Activated T-helper 17 cell treated with anti-CD3 and anti-CD28 coated beads, Interleukin-2, amount 50 U/mL, for 72 hours (primary cell): Measurements from ENCODE around the gene UMPS. TPM values are rescaled to one million over a fixed set of nuclear protein-coding genes. Genes with fewer than 3 reads are reported as not detected.

Experiments
- ATAC-seq: fragments of 150-1000 bp; cut with Tn5 transposase; replicated peaks from 2 replicates; pipeline ENCODE4 v1.10.0; 2021; ENCODE audit warnings: mild to moderate bottlenecking, moderate library complexity
- H3K27ac Mint-ChIP-seq: one replicate; pipeline ENCODE4 v1.8.0; 2022; ENCODE audit warnings: mixed read lengths
- H3K27me3 Mint-ChIP-seq: one replicate; pipeline ENCODE4 v1.8.0; 2022; ENCODE audit warnings: mixed read lengths
- H3K36me3 Mint-ChIP-seq: one replicate; pipeline ENCODE4 v1.8.0; 2022; ENCODE audit warnings: low read depth, mild to moderate bottlenecking, mixed read lengths
- H3K4me1 Mint-ChIP-seq: one replicate; pipeline ENCODE4 v1.8.0; 2022; ENCODE audit warnings: mixed read lengths
- H3K4me3 Mint-ChIP-seq: one replicate; pipeline ENCODE4 v1.8.0; 2022; ENCODE audit warnings: mild to moderate bottlenecking, mixed read lengths
- H3K9me3 Mint-ChIP-seq: one replicate; pipeline ENCODE4 v1.8.0; 2022; ENCODE audit warnings: mixed read lengths
- total RNA-seq, 2 donors: library from RNA; stranded (reverse); gene quantifications; one replicate each; pipeline ENCODE4 v1.2.3, GENCODE V29; 2022

The UMPS gene
- total RNA-seq, 2 donors from 2014 or later = 29.2 to 55.0 TPM

DNA sequence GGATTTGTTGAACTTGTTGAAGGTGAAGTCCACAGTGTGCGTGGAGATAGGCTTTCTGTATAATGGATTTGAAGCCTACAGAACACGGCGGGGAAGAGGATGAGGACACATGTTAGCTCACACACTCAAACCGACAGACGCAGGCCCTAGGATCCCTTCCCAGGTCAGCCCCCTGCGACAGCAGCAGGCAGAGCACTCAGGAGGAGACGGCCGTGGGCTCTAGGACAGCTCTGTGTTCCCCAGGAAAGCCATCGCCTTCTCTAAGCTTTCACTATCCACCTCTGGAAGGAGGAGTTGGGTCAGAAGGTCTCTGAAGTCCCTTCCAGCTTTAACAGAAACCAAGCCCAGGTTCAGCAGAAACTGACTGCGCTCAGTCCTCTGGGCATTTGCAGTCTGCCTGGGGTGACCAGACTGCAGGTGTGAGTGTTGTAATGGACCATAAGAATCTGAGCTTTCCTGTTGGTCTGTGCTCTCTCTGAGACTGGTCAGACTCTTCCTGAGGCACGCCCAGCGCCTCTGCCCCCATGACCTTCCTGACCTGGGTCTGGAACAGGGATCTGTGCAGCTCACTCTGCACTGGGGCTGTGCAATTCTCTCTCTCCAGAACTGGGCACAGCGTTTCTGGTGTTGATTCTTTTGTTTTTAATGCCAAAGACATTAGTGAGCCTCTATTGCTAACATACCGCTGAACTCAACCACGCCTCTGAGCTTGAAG lies 33.5 kb downstream of the UMPS start:
- Mint-ChIP-seq H3K27ac (no peak overlapping the region), H3K36me3 (no peaks in the 10 kb centered on the region), H3K4me1 (no peaks in the 10 kb centered on the region), H3K9me3 (no peaks in the 10 kb centered on the region), H3K27me3 (no peaks in the 10 kb centered on the region), H3K4me3 (no peak overlapping the region)
- ATAC-seq = no peak

DNA sequence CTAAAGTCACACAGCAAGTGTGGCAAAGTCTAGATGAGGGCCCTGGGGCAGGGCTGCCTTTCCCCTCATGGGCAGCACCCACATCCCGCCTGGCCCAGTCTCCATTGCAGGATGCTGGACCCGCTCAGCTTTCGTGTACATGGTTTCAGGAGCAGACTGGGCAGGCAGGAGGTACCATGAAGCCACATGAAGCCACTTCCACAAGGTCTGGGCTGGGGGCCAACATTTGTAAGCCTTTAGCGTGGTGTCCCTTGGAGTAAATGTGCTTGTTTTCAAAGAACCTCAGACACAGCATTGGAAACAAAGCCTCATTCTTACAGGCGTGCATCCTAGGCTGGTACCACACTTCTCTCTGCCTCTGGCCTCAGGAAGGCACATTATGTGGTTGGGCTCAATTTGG lies 34.5 kb downstream of the UMPS start:
- Mint-ChIP-seq H3K9me3 (no peaks in the 10 kb centered on the region), H3K4me3 (no peak overlapping the region)

DNA sequence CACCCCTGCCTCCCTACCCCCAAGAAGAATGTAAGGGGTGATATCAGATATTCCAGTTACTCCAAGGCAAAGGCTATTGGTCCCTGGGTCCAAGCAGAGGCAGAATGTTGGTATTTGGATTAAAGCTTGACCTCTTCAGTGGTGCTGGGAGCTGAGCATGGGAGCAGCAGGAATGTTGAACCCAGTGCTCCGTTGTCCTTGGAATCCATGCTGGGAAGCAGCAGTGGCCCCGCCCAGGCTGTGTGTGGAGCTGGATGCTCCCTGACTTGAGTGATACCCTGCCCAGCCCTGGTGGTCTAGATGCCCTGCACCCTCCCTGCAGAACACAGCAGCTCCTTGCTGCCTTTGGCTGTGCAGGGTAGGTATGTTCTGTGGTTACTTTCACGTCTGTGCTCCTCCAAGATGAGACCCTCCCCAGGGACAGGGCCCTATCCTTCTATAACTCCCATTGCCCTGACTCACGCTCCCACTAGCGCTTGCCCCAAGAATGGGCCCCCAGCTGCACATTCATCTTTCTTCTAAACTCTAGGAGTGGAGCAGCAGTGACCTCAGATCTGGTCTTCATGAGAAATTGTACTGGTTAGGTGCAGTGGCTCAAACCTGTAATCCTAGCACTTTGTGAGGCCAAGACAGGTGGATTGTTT lies 35.1 kb downstream of the UMPS start:
- Mint-ChIP-seq H3K27me3 (no peaks in the 10 kb centered on the region), H3K4me3 (no peak overlapping the region), H3K27ac (no peak overlapping the region), H3K4me1 (no peaks in the 10 kb centered on the region), H3K9me3 (no peaks in the 10 kb centered on the region), H3K36me3 (no peaks in the 10 kb centered on the region)
- ATAC-seq = no peak

More for the DNA sequence above, 34.5 kb downstream of the UMPS start:
- ATAC-seq = no peak
- Mint-ChIP-seq H3K36me3 (no peaks in the 10 kb centered on the region), H3K27ac (no peak overlapping the region), H3K4me1 (no peaks in the 10 kb centered on the region), H3K27me3 (no peaks in the 10 kb centered on the region)

DNA sequence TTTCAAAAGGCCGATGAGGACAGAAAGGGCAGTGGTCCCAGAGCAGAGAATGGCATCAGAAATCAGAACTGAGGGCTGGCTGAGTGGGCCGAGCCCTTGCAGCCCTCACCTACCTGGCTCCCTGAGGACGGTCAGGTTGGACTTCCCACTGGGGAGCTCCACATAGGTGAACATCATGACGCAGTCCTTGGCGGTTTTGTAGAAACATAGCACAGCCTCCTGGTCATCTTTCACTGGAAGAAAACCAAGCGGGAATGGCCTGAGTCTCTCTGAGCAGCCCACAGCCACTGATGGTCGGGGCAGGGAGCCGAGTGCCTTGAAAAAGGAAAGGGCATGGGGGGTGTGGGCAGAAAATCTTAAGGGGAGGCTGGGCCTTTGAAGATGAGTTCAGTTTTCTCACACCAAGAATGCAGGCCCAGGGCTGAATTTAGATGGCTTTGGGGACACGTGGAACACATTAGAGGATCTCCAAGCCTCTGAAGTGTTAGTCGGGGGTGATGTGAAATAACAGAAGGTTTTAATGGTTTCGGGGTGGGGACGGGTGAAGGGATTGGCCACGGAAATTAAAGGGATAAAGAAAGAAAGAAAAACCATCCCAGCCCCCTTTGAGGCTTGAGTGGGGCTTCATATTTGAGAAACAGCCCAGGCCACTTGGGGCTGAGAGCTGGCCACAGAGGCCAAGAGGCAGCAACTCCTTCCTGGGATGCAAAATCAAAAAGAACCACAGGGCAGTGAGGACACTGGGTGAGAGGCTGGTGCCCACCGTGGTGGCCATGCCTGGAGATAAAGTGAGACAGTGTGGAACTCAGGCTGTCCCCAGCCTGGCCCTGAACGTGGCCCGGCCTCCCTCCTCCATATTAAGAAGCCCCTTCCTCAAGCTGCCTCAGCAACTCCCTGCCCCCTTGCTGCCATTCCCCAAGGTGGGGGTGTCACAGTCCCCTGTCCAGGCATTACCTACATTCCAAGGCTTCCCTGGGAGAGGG lies 36.2 kb downstream of the UMPS start:
- Mint-ChIP-seq H3K36me3 (no peaks in the 10 kb centered on the region), H3K27me3 (no peaks in the 10 kb centered on the region), H3K4me1 (no peaks in the 10 kb centered on the region), H3K27ac (no peak overlapping the region), H3K4me3 (no peak overlapping the region), H3K9me3 (no peaks in the 10 kb centered on the region)
- no peak for ATAC-seq

DNA sequence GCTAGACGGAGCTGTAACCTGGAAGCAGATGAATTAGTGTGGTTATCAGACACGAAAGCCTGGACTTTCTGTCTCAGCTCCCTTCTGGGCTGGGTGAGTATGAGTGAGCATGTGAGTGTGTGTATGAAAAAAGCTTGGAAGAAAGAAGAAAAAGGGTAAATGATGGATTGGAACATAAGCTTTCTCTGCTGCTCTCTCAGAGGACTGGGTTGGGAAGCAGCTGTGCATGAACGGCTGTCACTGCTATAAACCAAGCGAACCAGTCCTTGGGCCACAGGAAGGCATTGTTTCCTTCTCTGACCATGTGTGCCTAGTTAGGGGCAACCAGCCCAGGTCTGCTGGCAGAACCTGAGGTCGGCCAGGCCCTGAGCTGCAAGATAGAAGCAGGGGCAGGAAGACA lies 37.0 kb downstream of the UMPS start:
- no peak for ATAC-seq
- Mint-ChIP-seq H3K9me3 (no peaks in the 10 kb centered on the region), H3K4me3 (no peak overlapping the region), H3K4me1 (no peaks in the 10 kb centered on the region), H3K27ac (no peak overlapping the region), H3K27me3 (peaks cover 5% of the 10 kb centered on the region), H3K36me3 (no peaks in the 10 kb centered on the region)

DNA sequence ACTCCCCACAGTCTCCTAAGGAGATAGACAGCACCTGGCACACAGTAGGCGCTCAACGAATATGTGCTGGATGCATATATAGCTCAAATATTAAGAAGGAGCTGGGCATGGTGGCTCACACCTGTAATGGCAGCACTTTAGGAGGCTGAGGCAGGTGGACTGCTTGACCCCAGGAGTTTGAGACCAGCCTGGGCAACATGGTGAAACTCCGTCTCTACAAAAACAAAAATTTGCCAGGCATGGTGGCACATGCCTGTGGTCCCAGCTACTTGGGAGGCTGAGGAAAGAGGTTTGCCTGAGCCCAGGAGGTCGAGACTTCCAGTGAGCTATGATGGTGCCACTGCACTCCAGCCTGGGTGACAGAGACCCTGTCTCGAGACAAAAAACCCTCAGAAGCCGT lies 37.4 kb downstream of the UMPS start:
- peaks cover 9% of the 10 kb centered on the region for H3K27me3 Mint-ChIP-seq
- no peak overlapping the region for H3K4me3 Mint-ChIP-seq
- ATAC-seq = no peak
- H3K9me3 Mint-ChIP-seq = no peaks in the 10 kb centered on the region
- H3K27ac Mint-ChIP-seq = no peak overlapping the region
- no peaks in the 10 kb centered on the region for H3K4me1 Mint-ChIP-seq
- no peaks in the 10 kb centered on the region for H3K36me3 Mint-ChIP-seq

DNA sequence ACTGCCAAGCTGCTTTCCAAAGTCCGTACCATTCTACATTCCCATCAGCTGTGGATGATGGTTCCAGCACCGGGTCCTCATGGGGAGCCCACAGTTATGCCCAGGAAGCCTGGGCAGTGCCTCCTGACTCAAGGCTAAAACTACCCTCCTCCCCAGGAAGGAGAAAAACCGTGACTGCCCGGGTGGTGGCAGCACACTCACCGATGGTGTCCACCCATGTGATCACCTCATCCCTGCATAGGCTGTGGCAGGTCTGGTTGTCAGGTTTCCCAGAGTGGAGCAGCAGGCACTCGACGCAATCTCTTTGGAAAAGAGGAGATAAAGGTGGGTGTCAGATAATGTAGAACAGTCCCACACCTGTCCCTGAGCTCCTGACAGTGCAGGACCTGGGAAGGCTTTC lies 38.6 kb downstream of the UMPS start:
- Mint-ChIP-seq H3K4me1 (no peaks in the 10 kb centered on the region), H3K27me3 (peaks cover 10% of the 10 kb centered on the region), H3K27ac (no peak overlapping the region), H3K4me3 (no peak overlapping the region), H3K9me3 (no peaks in the 10 kb centered on the region), H3K36me3 (no peaks in the 10 kb centered on the region)
- peak; percentile 45 for ATAC-seq

DNA sequence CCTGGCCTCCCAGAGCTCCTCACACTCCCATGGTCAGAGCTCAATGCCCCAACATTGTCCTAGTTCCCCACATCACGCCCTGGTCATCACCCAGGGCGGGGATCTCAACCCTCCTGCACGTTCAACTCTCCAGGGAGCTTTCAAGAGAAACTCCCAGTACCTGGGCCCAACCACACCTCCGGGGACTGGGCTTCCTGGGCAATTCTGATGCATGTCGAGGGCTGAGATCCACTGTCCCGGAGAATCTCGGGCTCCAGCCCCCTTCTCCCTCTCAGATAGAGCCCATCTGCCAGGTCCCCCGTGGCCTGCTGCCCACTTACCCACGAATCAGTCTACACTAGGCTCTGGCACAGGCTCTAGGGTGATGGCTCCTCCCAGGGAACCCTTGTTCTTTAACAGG lies 39.2 kb downstream of the UMPS start:
- no peaks in the 10 kb centered on the region for H3K9me3 Mint-ChIP-seq
- H3K27ac Mint-ChIP-seq = no peak overlapping the region
- no peak overlapping the region for H3K4me3 Mint-ChIP-seq
- H3K36me3 Mint-ChIP-seq = no peaks in the 10 kb centered on the region
- ATAC-seq = no peak
- H3K27me3 Mint-ChIP-seq = peaks cover 15% of the 10 kb centered on the region
- no peaks in the 10 kb centered on the region for H3K4me1 Mint-ChIP-seq

DNA sequence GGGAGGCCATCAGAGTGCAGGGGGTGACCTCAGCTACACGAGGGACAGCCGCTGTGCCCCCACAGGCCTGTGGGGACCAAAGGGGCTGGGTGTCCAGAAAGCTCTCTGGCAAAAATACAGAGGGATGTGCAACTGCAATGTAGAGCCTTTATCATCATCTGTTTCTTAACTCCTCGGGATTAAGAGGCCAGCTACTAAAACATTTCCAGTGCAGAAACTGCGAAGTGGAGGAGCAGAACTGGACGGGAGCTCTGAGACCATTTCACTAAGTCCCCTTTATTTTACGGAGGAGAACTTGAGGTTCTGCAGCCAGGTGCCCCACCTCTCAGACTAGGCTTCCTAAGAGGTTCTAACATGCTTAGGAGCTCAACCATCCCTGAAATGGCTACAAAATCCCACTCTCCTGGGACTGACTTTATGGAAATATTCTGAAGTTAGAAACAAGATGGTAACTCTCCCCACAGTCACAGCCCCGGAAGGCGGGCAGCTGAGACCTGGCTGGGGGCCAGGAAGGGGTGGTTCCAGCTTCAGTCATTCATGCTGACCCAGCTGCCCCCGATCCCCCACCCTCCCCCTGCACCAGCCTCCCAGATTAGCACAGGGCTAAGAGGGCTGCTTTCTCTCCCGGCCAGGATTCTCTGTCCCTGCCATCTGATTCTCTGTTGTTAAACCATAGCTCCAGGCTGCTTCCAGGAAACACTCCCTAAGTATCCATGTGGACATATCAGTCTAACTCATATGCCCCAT lies 40.3 kb downstream of the UMPS start:
- Mint-ChIP-seq H3K27ac (no peak overlapping the region), H3K36me3 (no peaks in the 10 kb centered on the region), H3K27me3 (peaks cover 20% of the 10 kb centered on the region), H3K4me3 (no peak overlapping the region), H3K9me3 (no peaks in the 10 kb centered on the region), H3K4me1 (no peaks in the 10 kb centered on the region)
- ATAC-seq = no peak

DNA sequence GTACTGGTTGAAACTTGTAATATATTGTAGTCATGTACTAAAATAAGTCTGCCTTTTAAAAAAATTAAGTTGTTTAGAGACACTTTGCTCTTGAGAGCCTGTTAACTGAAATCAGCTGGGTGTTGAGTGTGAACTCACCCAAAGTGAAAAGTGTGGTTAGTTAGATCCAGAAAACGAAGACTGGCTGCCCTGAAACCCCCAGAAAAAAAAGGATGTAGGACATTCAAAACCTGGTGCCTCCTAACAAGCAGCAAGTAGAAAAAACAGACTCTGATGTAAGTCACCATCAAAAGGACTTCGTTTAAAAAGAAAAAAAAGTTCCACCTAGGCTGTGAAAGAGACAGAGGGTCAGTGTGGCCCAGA lies 40.8 kb downstream of the UMPS start:
- Mint-ChIP-seq H3K9me3 (no peaks in the 10 kb centered on the region), H3K4me3 (no peak overlapping the region), H3K27me3 (peaks cover 20% of the 10 kb centered on the region), H3K4me1 (no peaks in the 10 kb centered on the region), H3K27ac (no peak overlapping the region), H3K36me3 (no peaks in the 10 kb centered on the region)
- ATAC-seq = no peak

DNA sequence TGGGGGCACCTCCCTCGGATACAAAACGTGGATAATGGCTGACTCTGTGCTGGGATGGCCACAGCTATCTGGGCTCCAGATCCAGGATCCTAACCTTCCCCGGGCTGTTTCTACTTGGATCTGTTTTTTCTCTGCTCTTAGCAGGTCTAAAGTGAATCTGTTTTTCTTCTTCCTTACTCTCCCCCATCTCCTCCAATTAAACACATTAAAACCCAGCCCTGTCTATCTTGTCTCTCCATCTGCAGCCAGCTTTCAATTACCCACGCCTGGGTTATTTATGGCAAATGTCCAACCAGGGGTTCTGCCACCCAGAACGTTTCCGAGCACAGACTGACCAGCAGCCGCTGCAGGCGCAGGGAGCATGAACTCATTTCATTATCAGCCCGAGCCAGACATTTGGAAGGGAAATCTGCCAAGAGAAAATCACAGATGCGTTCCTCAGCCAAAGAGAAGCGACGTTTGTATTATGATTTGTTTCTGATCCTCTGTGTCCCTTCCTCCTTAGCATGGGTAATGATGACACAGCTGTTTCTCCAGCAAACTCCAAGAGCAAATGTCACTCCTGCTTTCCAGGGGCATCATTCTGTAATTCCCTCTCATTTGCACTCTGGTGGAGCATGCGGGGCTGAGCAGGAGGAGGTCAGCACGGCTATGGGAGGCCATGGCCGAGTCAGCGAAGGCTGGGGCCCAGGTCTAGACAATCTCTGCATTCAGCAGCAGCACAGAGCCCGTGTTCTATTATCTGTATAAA lies 42.0 kb downstream of the UMPS start:
- no peaks in the 10 kb centered on the region for H3K36me3 Mint-ChIP-seq

DNA sequence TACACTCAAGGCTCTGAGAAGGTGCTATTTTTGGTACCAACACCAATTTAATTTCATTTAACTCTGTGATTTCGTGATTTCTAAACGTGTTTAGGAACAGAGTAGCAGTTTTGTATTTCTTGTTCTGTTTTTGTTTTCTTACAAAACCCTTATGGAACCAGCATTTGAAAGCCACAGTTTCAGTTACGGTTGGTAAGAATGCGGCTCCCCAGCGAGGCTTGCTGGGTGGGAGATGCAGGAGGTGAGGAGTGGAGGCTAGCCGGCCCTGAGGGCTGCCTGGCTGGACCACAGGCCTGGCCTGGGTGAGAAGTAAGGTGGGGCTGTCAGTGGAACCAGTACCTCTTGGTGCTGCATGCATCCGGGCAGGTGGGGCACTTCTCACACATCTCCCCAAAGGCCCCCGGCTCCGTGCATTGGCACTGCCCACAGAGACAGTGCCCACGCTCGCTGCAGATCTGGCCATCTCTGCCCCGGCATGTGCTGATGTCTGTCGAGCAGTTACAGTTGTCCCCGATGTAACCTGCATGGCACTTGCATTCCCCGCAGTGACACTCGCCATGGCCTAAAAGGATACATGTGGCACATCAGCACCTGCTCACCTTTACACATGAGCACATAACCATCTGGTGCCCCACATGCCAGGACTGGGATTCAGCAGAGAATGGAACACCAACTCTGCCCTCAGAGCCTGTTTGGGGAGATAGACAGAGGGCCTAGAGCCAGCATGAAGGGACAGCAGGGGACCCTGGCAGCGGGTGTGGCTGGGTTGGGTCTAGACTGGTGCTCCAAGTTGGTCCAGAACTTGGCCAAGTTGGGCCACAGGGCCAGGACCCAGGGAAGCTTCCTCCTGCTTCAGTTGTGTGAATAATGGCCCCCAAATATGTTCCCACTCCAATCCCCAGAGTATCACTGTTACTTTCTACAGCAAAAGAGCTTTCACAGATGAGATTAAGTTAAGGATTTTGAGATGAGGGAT lies 43.4 kb downstream of the UMPS start:
- H3K4me3 Mint-ChIP-seq = no peak overlapping the region
- no peaks in the 10 kb centered on the region for H3K4me1 Mint-ChIP-seq
- H3K27me3 Mint-ChIP-seq = peaks cover 26% of the 10 kb centered on the region
- H3K9me3 Mint-ChIP-seq = no peaks in the 10 kb centered on the region
- H3K27ac Mint-ChIP-seq = no peak overlapping the region
- no peak for ATAC-seq
- H3K36me3 Mint-ChIP-seq = no peaks in the 10 kb centered on the region

More for the DNA sequence above, 42.0 kb downstream of the UMPS start:
- Mint-ChIP-seq H3K27ac (no peak overlapping the region), H3K4me3 (no peak overlapping the region), H3K9me3 (no peaks in the 10 kb centered on the region), H3K27me3 (peaks cover 23% of the 10 kb centered on the region), H3K4me1 (no peaks in the 10 kb centered on the region)
- ATAC-seq = no peak

DNA sequence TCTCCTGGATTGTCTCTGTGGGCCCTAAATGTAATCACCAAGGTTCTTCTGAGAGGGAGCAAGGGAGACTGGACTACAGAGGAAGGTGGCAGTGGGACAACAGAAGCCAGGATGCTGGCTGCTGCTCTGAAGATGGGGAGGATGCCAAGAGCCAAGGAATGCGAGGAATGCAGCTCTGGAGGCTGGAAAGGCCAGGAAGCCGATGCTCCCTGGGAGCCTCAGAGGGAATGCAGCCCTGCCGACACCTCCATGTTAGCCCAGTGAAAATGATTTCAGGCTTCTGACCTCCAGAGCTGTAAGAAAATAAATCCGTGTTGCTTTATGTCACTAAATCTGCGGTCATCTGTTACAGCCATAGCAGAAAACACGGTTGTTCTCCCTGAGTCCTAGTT lies 44.1 kb downstream of the UMPS start:
- Mint-ChIP-seq H3K27me3 (peaks cover 31% of the 10 kb centered on the region), H3K4me3 (no peak overlapping the region), H3K4me1 (no peaks in the 10 kb centered on the region), H3K36me3 (no peaks in the 10 kb centered on the region), H3K27ac (no peak overlapping the region), H3K9me3 (no peaks in the 10 kb centered on the region)
- no peak for ATAC-seq
